Measurements from ENCODE around the gene FAM120A.

FAM120A gene

GRCh38 chr9:93566408-93567270, 115.2 kb downstream of the FAM120A start:
- DNase-seq: peak; percentile 91

GRCh38 chr9:93567271-93567959, 115.9 kb downstream of the FAM120A start:
- DNase-seq: peak; percentile 33

GRCh38 chr9:93568169-93568568, 116.7 kb downstream of the FAM120A start:
- DNase-seq: no peak

GRCh38 chr9:93569621-93570174, 118.2 kb downstream of the FAM120A start:
- no peak for DNase-seq

GRCh38 chr9:93572221-93572620, 120.7 kb downstream of the FAM120A start:
- no peak for DNase-seq

GRCh38 chr9:93572636-93573515, 121.4 kb downstream of the FAM120A start:
- no peak for DNase-seq

- no peak for DNase-seq
Measured at GRCh38 chr9:93573516-93573828, 122.0 kb downstream of the FAM120A start.

GRCh38 chr9:93574091-93574899, 122.8 kb downstream of the FAM120A start:
- DNase-seq: no peak

GRCh38 chr9:93574900-93575795, 123.7 kb downstream of the FAM120A start:
- no peak for DNase-seq

- DNase-seq: no peak
Measured at GRCh38 chr9:93575796-93576257, 124.3 kb downstream of the FAM120A start.

GRCh38 chr9:93576258-93577077, 125.0 kb downstream of the FAM120A start, which contains the start of gene PHF2:
Gene PHF2 (plus strand): TSS chr9:93576584. CDS start chr9:93576774, 190 bp downstream.
- no peak for DNase-seq

- peak; percentile 17 for DNase-seq
Measured at GRCh38 chr9:93577078-93577974, 125.8 kb downstream of the FAM120A start.

- no peak for DNase-seq
Measured at GRCh38 chr9:93577975-93578682, 126.6 kb downstream of the FAM120A start.

- no peak for DNase-seq
Measured at GRCh38 chr9:93578844-93579243, 127.4 kb downstream of the FAM120A start.

- DNase-seq: no peak
Measured at GRCh38 chr9:93579711-93580516, 128.4 kb downstream of the FAM120A start.

- DNase-seq: peak; percentile 14
Measured at GRCh38 chr9:93580654-93581380, 129.3 kb downstream of the FAM120A start.
